Hippocampal formation (tissue), 2 donors: ENCODE data around the gene VAC14.

ENCODE experiments used
- DNase-seq, 2 donors: peaks; one replicate each; lab custom pipeline; 2025; lab: John Stamatoyannopoulos, UW

The VAC14 gene

GRCh38 chr16:70692873-70693671 is 107.9 kb downstream of the VAC14 start:
- no peak for DNase-seq

- no peak for DNase-seq
Measured at GRCh38 chr16:70692130-70692872, 108.7 kb downstream of the VAC14 start.

- peak; percentile 74 to 87 for DNase-seq
Measured at GRCh38 chr16:70691223-70692129, 109.5 kb downstream of the VAC14 start.

GRCh38 chr16:70689970-70690891 is 110.7 kb downstream of the VAC14 start:
- DNase-seq = no peak

- no peak for DNase-seq
Measured at GRCh38 chr16:70689035-70689969, 111.7 kb downstream of the VAC14 start.

GRCh38 chr16:70688246-70688742 is 112.7 kb downstream of the VAC14 start:
- peak; percentile 86 for DNase-seq

- no peak for DNase-seq
Measured at GRCh38 chr16:70687671-70688245, 113.2 kb downstream of the VAC14 start.

GRCh38 chr16:70687102-70687511 is 113.9 kb downstream of the VAC14 start:
- DNase-seq = no peak

- DNase-seq = no peak
Measured at GRCh38 chr16:70686376-70687101, 114.4 kb downstream of the VAC14 start.

GRCh38 chr16:70685938-70686375 is 115.0 kb downstream of the VAC14 start, which contains the start of gene MTSS2:
Gene MTSS2 (minus strand): TSS chr16:70686053. CDS start chr16:70685791, 262 bp downstream.
- peak; percentile 74 to 84 for DNase-seq

GRCh38 chr16:70685061-70685937 is 115.7 kb downstream of the VAC14 start:
- DNase-seq = no peak

GRCh38 chr16:70684146-70685060 is 116.6 kb downstream of the VAC14 start:
- no peak for DNase-seq

GRCh38 chr16:70683146-70683944 is 117.6 kb downstream of the VAC14 start:
- no peak for DNase-seq

- DNase-seq = no peak
Measured at GRCh38 chr16:70682239-70683145, 118.5 kb downstream of the VAC14 start.
